ENCODE results near the gene PAK1.

Gene PAK1

GRCh38 chr11:77410076-77410827 is 63.6 kb downstream of the PAK1 start:
- Histone ChIP-seq H3K9ac (no peak overlapping the region), H3K27ac (no peak overlapping the region), H3K27me3 (ENCODE audit: control insufficient read depth, insufficient read depth, low read length) (no peaks in the 10 kb centered on the region), H3K4me2 (ENCODE audit: low read length) (no peak overlapping the region), H3K36me3 (ENCODE audit: control insufficient read depth, insufficient read depth, low read length) (no peaks in the 10 kb centered on the region), H2AFZ (no peak overlapping the region), H3K79me2 (no peaks in the 10 kb centered on the region), H3K4me3 (ENCODE audit: low read depth, low read length) (no peak overlapping the region), H3K4me1 (no peaks in the 10 kb centered on the region), H3K9me3 (ENCODE audit: control insufficient read depth, low read length) (no peaks in the 10 kb centered on the region)
- no peak for TF ChIP-seq CTCF (IDR thresholded peaks at IDR 0.05)

GRCh38 chr11:77409046-77409445 is 64.8 kb downstream of the PAK1 start:
- Histone ChIP-seq H3K27ac (no peak overlapping the region), H3K9ac (no peak overlapping the region), H3K4me1 (no peaks in the 10 kb centered on the region), H3K4me3 (ENCODE audit: low read depth, low read length) (no peak overlapping the region), H3K79me2 (no peaks in the 10 kb centered on the region), H3K4me2 (ENCODE audit: low read length) (no peak overlapping the region), H3K9me3 (ENCODE audit: control insufficient read depth, low read length) (no peaks in the 10 kb centered on the region), H3K36me3 (ENCODE audit: control insufficient read depth, insufficient read depth, low read length) (no peaks in the 10 kb centered on the region), H2AFZ (no peak overlapping the region), H3K27me3 (ENCODE audit: control insufficient read depth, insufficient read depth, low read length) (no peaks in the 10 kb centered on the region)
- no peak for TF ChIP-seq CTCF (IDR thresholded peaks at IDR 0.05)

- Histone ChIP-seq H3K4me1 (no peaks in the 10 kb centered on the region), H2AFZ (no peak overlapping the region)
These were observed 66.3 kb downstream of the PAK1 start for GRCh38 chr11:77407613-77408012.

GRCh38 chr11:77406396-77406795 is 67.5 kb downstream of the PAK1 start:
- Histone ChIP-seq H2AFZ (no peak overlapping the region), H3K4me2 (ENCODE audit: low read length) (no peak overlapping the region), H3K36me3 (ENCODE audit: control insufficient read depth, insufficient read depth, low read length) (no peaks in the 10 kb centered on the region), H3K27me3 (ENCODE audit: control insufficient read depth, insufficient read depth, low read length) (no peaks in the 10 kb centered on the region), H3K4me3 (ENCODE audit: low read depth, low read length) (no peak overlapping the region), H3K27ac (no peak overlapping the region), H3K79me2 (no peaks in the 10 kb centered on the region), H3K9ac (no peak overlapping the region), H3K9me3 (ENCODE audit: control insufficient read depth, low read length) (no peaks in the 10 kb centered on the region), H3K4me1 (no peaks in the 10 kb centered on the region)
- TF ChIP-seq CTCF (IDR thresholded peaks at IDR 0.05) = no peak

More at GRCh38 chr11:77407613-77408012, 66.3 kb downstream of the PAK1 start:
- Histone ChIP-seq H3K4me2 (ENCODE audit: low read length) (no peak overlapping the region), H3K4me3 (ENCODE audit: low read depth, low read length) (no peak overlapping the region), H3K79me2 (no peaks in the 10 kb centered on the region), H3K27me3 (ENCODE audit: control insufficient read depth, insufficient read depth, low read length) (no peaks in the 10 kb centered on the region), H3K9me3 (ENCODE audit: control insufficient read depth, low read length) (no peaks in the 10 kb centered on the region), H3K27ac (no peak overlapping the region), H3K9ac (no peak overlapping the region), H3K36me3 (ENCODE audit: control insufficient read depth, insufficient read depth, low read length) (no peaks in the 10 kb centered on the region)
- TF ChIP-seq CTCF (IDR thresholded peaks at IDR 0.05) = no peak

- H3K79me2 ChIP-seq = no peaks in the 10 kb centered on the region
- no peaks in the 10 kb centered on the region for H3K27me3 ChIP-seq (ENCODE audit: control insufficient read depth, insufficient read depth, low read length)
- TF ChIP-seq CTCF (IDR thresholded peaks at IDR 0.05) = no peak
- no peak overlapping the region for H3K4me2 ChIP-seq (ENCODE audit: low read length)
- H3K9me3 ChIP-seq (ENCODE audit: control insufficient read depth, low read length) = no peaks in the 10 kb centered on the region
- H2AFZ ChIP-seq = no peak overlapping the region
- H3K27ac ChIP-seq = no peak overlapping the region
- H3K36me3 ChIP-seq (ENCODE audit: control insufficient read depth, insufficient read depth, low read length) = no peaks in the 10 kb centered on the region
- no peak overlapping the region for H3K4me3 ChIP-seq (ENCODE audit: low read depth, low read length)
- no peak overlapping the region for H3K9ac ChIP-seq
- H3K4me1 ChIP-seq = no peaks in the 10 kb centered on the region
These were observed 70.7 kb downstream of the PAK1 start for GRCh38 chr11:77403211-77403610.
